CD4-positive, CD25-positive, alpha-beta regulatory T cell (primary cell): Measurements from ENCODE around the gene MLIP. TPM values are rescaled to one million over a fixed set of nuclear protein-coding genes. Genes with fewer than 3 reads are reported as not detected.

Source experiments
- ATAC-seq, 2 donors: fragments of 150-1000 bp; cut with Tn5 transposase; one replicate each; pipeline ENCODE4 v1.10.0; 2021; ENCODE audit warnings: low read depth in 2 of 2, moderate number of reproducible peaks in 2 of 2, moderate library complexity in 1 of 2
- DNase-seq, 3 donors: peaks; one replicate each; pipeline versions ENCODE4 v3.0.0 to v3.0.0-alpha.2; 2012 to 2022; ENCODE audit warnings: mixed read lengths in 1 of 3
- H3K27ac ChIP-seq: one replicate; pipeline ENCODE4 v1.7.0; 2013; ENCODE audit warnings: mild to moderate bottlenecking, low read length; ENCODE audit not compliant: insufficient read depth, poor library complexity, severe bottlenecking
- H3K27me3 ChIP-seq: one replicate; pipeline ENCODE4 v1.7.0; 2013; ENCODE audit warnings: low read length; ENCODE audit not compliant: control insufficient read depth, insufficient read depth
- H3K36me3 ChIP-seq: one replicate; pipeline ENCODE4 v1.7.0; 2013; ENCODE audit warnings: mild to moderate bottlenecking, low read length, moderate library complexity; ENCODE audit not compliant: control insufficient read depth, insufficient read depth
- H3K4me1 ChIP-seq: 2 replicates; pipeline ENCODE4 v1.7.0; 2013; ENCODE audit warnings: mild to moderate bottlenecking, low read length; ENCODE audit not compliant: insufficient read depth, control insufficient read depth, poor library complexity, severe bottlenecking
- H3K4me3 ChIP-seq: one replicate; pipeline ENCODE4 v1.7.0; 2013; ENCODE audit warnings: low read depth, mild to moderate bottlenecking, low read length, moderate library complexity
- H3K9me3 ChIP-seq, 2 experiments: 1 replicate in 1 of 2; 2 replicates in 1 of 2; pipeline ENCODE4 v1.7.0; 2013; ENCODE audit warnings: low read length in 2 of 2, mild to moderate bottlenecking in 1 of 2, moderate library complexity in 1 of 2; ENCODE audit not compliant: control insufficient read depth in 2 of 2
- H3K27ac Mint-ChIP-seq, 3 donors: one replicate each; pipeline ENCODE4 v1.8.0; 2020 to 2022; ENCODE audit warnings: mild to moderate bottlenecking in 3 of 3, mixed read lengths in 3 of 3, moderate library complexity in 2 of 3
- H3K27me3 Mint-ChIP-seq: one replicate; pipeline ENCODE4 v1.8.0; 2022; ENCODE audit warnings: mild to moderate bottlenecking, mixed read lengths
- H3K36me3 Mint-ChIP-seq: one replicate; pipeline ENCODE4 v1.8.0; 2020; ENCODE audit warnings: mixed read lengths
- H3K4me1 Mint-ChIP-seq, 4 donors: one replicate each; pipeline ENCODE4 v1.8.0; 2020 to 2022; ENCODE audit warnings: mixed read lengths in 4 of 4, mild to moderate bottlenecking in 1 of 4
- H3K4me3 Mint-ChIP-seq, 4 donors: one replicate each; pipeline ENCODE4 v1.8.0; 2020 to 2022; ENCODE audit warnings: mild to moderate bottlenecking in 4 of 4, mixed read lengths in 4 of 4, moderate library complexity in 3 of 4
- H3K9me3 Mint-ChIP-seq, 7 donors: one replicate each; pipeline ENCODE4 v1.8.0; 2020 to 2022; ENCODE audit warnings: mixed read lengths in 7 of 7, mild to moderate bottlenecking in 3 of 7, moderate library complexity in 2 of 7
- polyA plus RNA-seq, 4 donors: library from polyadenylated mRNA; unstranded; fragments of 300-500 nt; fragmentation: Illumina TruSeq; gene quantifications; one replicate each; pipeline ENCODE4 v1.2.3, GENCODE V29; 2021
- total RNA-seq: library from RNA; stranded (reverse); gene quantifications from one replicate; pipeline ENCODE4 v1.2.3, GENCODE V29; 2022

MLIP gene
- total and polyA plus RNA-seq, 5 donors from 2014 or later, result not detected

GRCh38 chr6:54157405-54157804 is 46.2 kb downstream of the MLIP start:
- H3K9me3 Mint-ChIP-seq, result peaks cover 0 to 4% (median 0%) of the 10 kb centered on the region in 7 donors
- Histone ChIP-seq H3K9me3 (no peaks in the 10 kb centered on the region), H3K27me3 (no peaks in the 10 kb centered on the region), H3K36me3 (no peaks in the 10 kb centered on the region), H3K27ac (no peak overlapping the region), H3K4me1 (no peaks in the 10 kb centered on the region), H3K4me3 (no peak overlapping the region)
- ATAC-seq, result no peak
- no peaks in the 10 kb centered on the region for H3K36me3 Mint-ChIP-seq
- peak overlapping the region in 1 of 4 donors; percentile 82 for H3K4me3 Mint-ChIP-seq
- DNase-seq, result no peak
- H3K4me1 Mint-ChIP-seq, result no peaks in the 10 kb centered on the region
- H3K27ac Mint-ChIP-seq, result no peak overlapping the region
- no peaks in the 10 kb centered on the region for H3K27me3 Mint-ChIP-seq

DNA sequence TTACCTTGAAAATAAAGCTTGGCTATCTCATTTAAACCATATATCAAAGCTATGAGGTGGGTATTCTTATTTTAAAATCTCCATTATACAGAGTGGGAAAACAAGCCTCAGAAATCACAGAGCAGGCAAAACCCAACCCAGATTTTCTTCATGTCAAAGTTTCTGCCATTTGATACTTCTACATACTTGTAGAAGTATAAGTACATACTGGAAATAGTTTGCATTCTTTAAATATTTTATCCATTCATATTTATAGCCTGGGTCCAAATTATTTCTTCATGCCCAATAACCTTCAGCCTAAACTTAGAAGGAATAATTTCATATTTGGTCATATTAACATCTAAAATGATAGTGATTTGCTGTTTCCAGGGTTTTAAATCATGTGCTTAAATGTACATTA is 61.8 kb downstream of the MLIP start:
- no peaks in the 10 kb centered on the region for H3K4me1 Mint-ChIP-seq
- Histone ChIP-seq H3K27me3 (no peaks in the 10 kb centered on the region), H3K9me3 (no peaks in the 10 kb centered on the region), H3K27ac (no peak overlapping the region), H3K4me3 (no peak overlapping the region), H3K4me1 (no peaks in the 10 kb centered on the region), H3K36me3 (no peaks in the 10 kb centered on the region)
- no peak overlapping the region for H3K27ac Mint-ChIP-seq
- DNase-seq (no peak), ATAC-seq (no peak)
- H3K9me3 Mint-ChIP-seq, result peaks cover 0 to 11% (median 0%) of the 10 kb centered on the region in 7 donors
- H3K36me3 Mint-ChIP-seq, result no peaks in the 10 kb centered on the region
- no peak overlapping the region for H3K4me3 Mint-ChIP-seq
- H3K27me3 Mint-ChIP-seq, result no peaks in the 10 kb centered on the region

DNA sequence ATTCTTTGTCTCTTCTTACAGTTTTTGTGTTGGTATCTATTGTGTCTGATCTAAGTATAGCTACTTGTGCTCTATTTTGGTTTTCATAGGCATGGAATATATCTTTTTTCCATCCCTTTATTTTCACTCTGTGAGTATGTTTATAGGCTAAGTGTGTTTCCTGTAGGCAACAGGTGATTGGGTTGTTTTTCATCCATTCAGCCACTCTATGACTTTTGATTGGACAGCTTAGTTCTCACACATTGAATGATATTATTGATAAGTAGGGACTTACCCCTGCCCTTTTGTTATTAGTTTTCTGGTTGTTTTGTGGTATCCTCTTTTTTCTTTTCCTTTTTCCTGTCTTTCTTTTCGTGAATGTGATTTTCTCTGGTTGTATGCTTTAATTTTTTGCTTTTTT is 67.9 kb downstream of the MLIP start:
- no peak overlapping the region for H3K27ac Mint-ChIP-seq
- H3K4me1 Mint-ChIP-seq, result no peaks in the 10 kb centered on the region
- ATAC-seq (no peak), DNase-seq (no peak)
- peaks cover 0 to 9% (median 6%) of the 10 kb centered on the region in 7 donors for H3K9me3 Mint-ChIP-seq
- no peaks in the 10 kb centered on the region for H3K9me3 ChIP-seq
- no peaks in the 10 kb centered on the region for H3K36me3 ChIP-seq
- H3K4me3 Mint-ChIP-seq, result no peak overlapping the region
- no peaks in the 10 kb centered on the region for H3K27me3 ChIP-seq
- no peaks in the 10 kb centered on the region for H3K27me3 Mint-ChIP-seq
- no peak overlapping the region for H3K4me3 ChIP-seq
- no peak overlapping the region for H3K27ac ChIP-seq
- no peaks in the 10 kb centered on the region for H3K36me3 Mint-ChIP-seq
- H3K4me1 ChIP-seq, result no peaks in the 10 kb centered on the region

GRCh38 chr6:54183616-54184015 is 72.4 kb downstream of the MLIP start:
- ATAC-seq (no peak), DNase-seq (no peak)
- H3K27me3 ChIP-seq, result no peaks in the 10 kb centered on the region
- no peak overlapping the region for H3K27ac ChIP-seq
- no peak overlapping the region for H3K27ac Mint-ChIP-seq
- H3K4me1 Mint-ChIP-seq, result no peaks in the 10 kb centered on the region
- no peaks in the 10 kb centered on the region for H3K27me3 Mint-ChIP-seq
- H3K4me1 ChIP-seq, result no peaks in the 10 kb centered on the region
- H3K4me3 Mint-ChIP-seq, result no peak overlapping the region
- H3K36me3 Mint-ChIP-seq, result no peaks in the 10 kb centered on the region
- H3K36me3 ChIP-seq, result no peaks in the 10 kb centered on the region
- H3K9me3 ChIP-seq, result no peaks in the 10 kb centered on the region
- peaks cover 0 to 9% (median 1%) of the 10 kb centered on the region in 7 donors for H3K9me3 Mint-ChIP-seq
- H3K4me3 ChIP-seq, result no peak overlapping the region

DNA sequence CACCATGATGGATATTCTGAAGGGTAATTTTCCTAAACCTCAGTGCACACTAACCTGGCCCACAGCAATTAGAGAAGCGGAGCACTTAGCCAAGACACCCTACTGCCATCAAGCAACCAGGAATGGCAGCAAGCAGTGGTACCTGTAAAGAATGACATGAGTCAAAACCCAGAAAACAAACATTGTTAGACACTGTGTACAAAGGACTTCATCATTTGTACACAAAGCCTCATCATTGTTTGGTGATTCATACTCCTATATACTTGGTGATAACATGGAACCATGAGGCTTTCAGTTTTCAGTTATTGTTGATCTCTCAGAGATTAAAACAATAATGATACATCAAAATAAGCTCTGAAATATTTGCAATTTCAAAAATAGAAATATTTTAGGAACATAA is 74.6 kb downstream of the MLIP start:
- Mint-ChIP-seq H3K27me3 (no peaks in the 10 kb centered on the region), H3K4me3 (no peak overlapping the region), H3K27ac (no peak overlapping the region), H3K4me1 (no peaks in the 10 kb centered on the region), H3K9me3 (peaks cover 0 to 4% (median 1%) of the 10 kb centered on the region in 7 donors), H3K36me3 (no peaks in the 10 kb centered on the region)
- Histone ChIP-seq H3K9me3 (no peaks in the 10 kb centered on the region), H3K27me3 (no peaks in the 10 kb centered on the region), H3K27ac (no peak overlapping the region), H3K4me3 (no peak overlapping the region), H3K36me3 (no peaks in the 10 kb centered on the region), H3K4me1 (no peaks in the 10 kb centered on the region)
- DNase-seq (no peak), ATAC-seq (no peak)

DNA sequence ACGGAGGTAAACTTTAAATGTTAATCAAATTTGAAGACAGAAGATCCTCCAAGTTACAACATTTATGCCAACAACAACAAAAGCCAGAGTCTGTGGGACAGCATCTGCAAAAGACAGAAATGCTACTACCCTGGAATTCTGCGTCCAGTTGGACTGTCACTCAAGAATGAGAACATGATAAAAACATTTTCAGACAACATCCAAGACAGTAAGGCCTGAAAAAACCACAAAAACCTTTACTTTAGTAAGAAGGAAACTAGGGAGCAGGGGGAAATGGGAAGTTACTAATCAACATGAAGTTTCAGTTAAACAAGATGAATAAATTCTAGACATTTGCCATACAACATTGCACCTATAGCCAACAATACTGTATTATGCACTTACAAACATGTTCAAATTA is 77.6 kb downstream of the MLIP start:
- no peak for DNase-seq
- no peaks in the 10 kb centered on the region for H3K36me3 ChIP-seq
- H3K27me3 ChIP-seq, result no peaks in the 10 kb centered on the region
- no peak for ATAC-seq
- H3K4me3 ChIP-seq, result no peak overlapping the region
- Mint-ChIP-seq H3K4me3 (no peak overlapping the region), H3K36me3 (no peaks in the 10 kb centered on the region), H3K27me3 (no peaks in the 10 kb centered on the region), H3K4me1 (no peaks in the 10 kb centered on the region), H3K27ac (no peak overlapping the region), H3K9me3 (peaks cover 0 to 3% (median 2%) of the 10 kb centered on the region in 7 donors)
- H3K4me1 ChIP-seq, result no peaks in the 10 kb centered on the region
- no peak overlapping the region for H3K27ac ChIP-seq
- no peaks in the 10 kb centered on the region for H3K9me3 ChIP-seq

- Histone ChIP-seq H3K27ac (no peak overlapping the region), H3K4me1 (no peaks in the 10 kb centered on the region), H3K27me3 (no peaks in the 10 kb centered on the region), H3K36me3 (no peaks in the 10 kb centered on the region), H3K9me3 (no peaks in the 10 kb centered on the region), H3K4me3 (no peak overlapping the region)
- Mint-ChIP-seq H3K27me3 (no peaks in the 10 kb centered on the region), H3K4me1 (no peaks in the 10 kb centered on the region), H3K27ac (no peak overlapping the region), H3K36me3 (no peaks in the 10 kb centered on the region), H3K9me3 (peaks cover 0 to 2% (median 1%) of the 10 kb centered on the region in 7 donors), H3K4me3 (no peak overlapping the region)
- ATAC-seq (no peak), DNase-seq (no peak)
These were observed 80.2 kb downstream of the MLIP start for GRCh38 chr6:54191461-54191860.

- no peaks in the 10 kb centered on the region for H3K27me3 ChIP-seq
- no peak overlapping the region for H3K4me3 ChIP-seq
- no peak overlapping the region for H3K27ac Mint-ChIP-seq
- H3K9me3 ChIP-seq, result no peaks in the 10 kb centered on the region
- no peaks in the 10 kb centered on the region for H3K36me3 Mint-ChIP-seq
- H3K27ac ChIP-seq, result no peak overlapping the region
- peaks cover 0 to 5% (median 4%) of the 10 kb centered on the region in 7 donors for H3K9me3 Mint-ChIP-seq
- no peaks in the 10 kb centered on the region for H3K4me1 Mint-ChIP-seq
- DNase-seq, result no peak
- no peak for ATAC-seq
- H3K4me1 ChIP-seq, result no peaks in the 10 kb centered on the region
- no peak overlapping the region for H3K4me3 Mint-ChIP-seq
- no peaks in the 10 kb centered on the region for H3K27me3 Mint-ChIP-seq
- H3K36me3 ChIP-seq, result no peaks in the 10 kb centered on the region
These were observed 81.8 kb downstream of the MLIP start for GRCh38 chr6:54192993-54193392.
